HFFc6 (cell line): Measurements from ENCODE around the gene RAB11A. TPM values are rescaled to one million over a fixed set of nuclear protein-coding genes. Genes with fewer than 3 reads are reported as not detected.

Experiments used
- DNase-seq: peaks from one replicate; pipeline ENCODE4 v3.0.0-alpha.2; 2018
- H3K27ac Mint-ChIP-seq: 2 replicates; pipeline ENCODE4 v1.8.0; 2020; ENCODE audit warnings: mild to moderate bottlenecking, mixed read lengths
- H3K27me3 Mint-ChIP-seq: 2 replicates; pipeline ENCODE4 v1.8.0; 2021; ENCODE audit warnings: mild to moderate bottlenecking, moderate library complexity, mixed read lengths; ENCODE audit not compliant: insufficient read depth
- H3K36me3 Mint-ChIP-seq: 2 replicates; pipeline ENCODE4 v1.8.0; 2021; ENCODE audit warnings: low read depth, mixed read lengths
- H3K4me1 Mint-ChIP-seq: 2 replicates; pipeline ENCODE4 v1.8.0; 2020; ENCODE audit warnings: low read depth, mixed read lengths
- H3K4me3 Mint-ChIP-seq: 2 replicates; pipeline ENCODE4 v1.8.0; 2020; ENCODE audit warnings: mild to moderate bottlenecking, moderate library complexity, mixed read lengths
- H3K9me3 Mint-ChIP-seq: 2 replicates; pipeline ENCODE4 v1.8.0; 2020; ENCODE audit warnings: mild to moderate bottlenecking, mixed read lengths
- CTCF ChIP-seq: fragments of 200-600 bp; sonication (generic); IDR thresholded peaks from 2 replicates; pipeline ENCODE4 v1.5.0; 2021; ENCODE audit warnings: antibody characterized with exemption, mild to moderate bottlenecking
- total RNA-seq, 6 experiments: library from RNA; stranded (reverse); fragmentation: NEBNext Ultra II Directional; extraction: Animal tissue kit (Norgen Biotek cat#: 25700); gene quantifications; 2 replicates in 1 of 6; 3 replicates in 5 of 6; pipeline ENCODE4 v1.2.3, GENCODE V29; 2021

The RAB11A gene
- total RNA-seq, 6 experiments from 2014 or later: 193 to 236 (median 223) TPM

- H3K4me3 Mint-ChIP-seq: no peak overlapping the region
- H3K27ac Mint-ChIP-seq: no peak overlapping the region
- H3K36me3 Mint-ChIP-seq: peaks cover 32% of the 10 kb centered on the region
- H3K27me3 Mint-ChIP-seq: no peaks in the 10 kb centered on the region
- no peaks in the 10 kb centered on the region for H3K4me1 Mint-ChIP-seq
- DNase-seq: no peak
- H3K9me3 Mint-ChIP-seq: no peaks in the 10 kb centered on the region
- no peak for TF ChIP-seq CTCF
These were observed 26.9 kb downstream of the RAB11A start for GRCh38 chr15:65896236-65896635.

- DNase-seq: no peak
- Mint-ChIP-seq H3K36me3 (peaks cover 40% of the 10 kb centered on the region), H3K4me1 (peaks cover 28% of the 10 kb centered on the region), H3K27ac (no peak overlapping the region), H3K9me3 (no peaks in the 10 kb centered on the region), H3K4me3 (no peak overlapping the region), H3K27me3 (peaks cover 2% of the 10 kb centered on the region; the same call in 1 of the 2 replicates)
- no peak for TF ChIP-seq CTCF
These were observed 31.2 kb downstream of the RAB11A start for GRCh38 chr15:65900488-65900887.

GRCh38 chr15:65901336-65901735, 32.0 kb downstream of the RAB11A start:
- DNase-seq: no peak
- Mint-ChIP-seq H3K36me3 (peaks cover 38% of the 10 kb centered on the region), H3K9me3 (no peaks in the 10 kb centered on the region), H3K27me3 (peaks cover 2% of the 10 kb centered on the region; the same call in 1 of the 2 replicates), H3K4me1 (peaks cover 28% of the 10 kb centered on the region), H3K27ac (no peak overlapping the region), H3K4me3 (no peak overlapping the region)
- TF ChIP-seq CTCF: no peak

GRCh38 chr15:65901836-65902235, 32.5 kb downstream of the RAB11A start:
- H3K27ac Mint-ChIP-seq: no peak overlapping the region
- H3K4me1 Mint-ChIP-seq: peaks cover 28% of the 10 kb centered on the region
- H3K9me3 Mint-ChIP-seq: no peaks in the 10 kb centered on the region
- no peak overlapping the region for H3K4me3 Mint-ChIP-seq
- no peak for DNase-seq
- H3K27me3 Mint-ChIP-seq: peaks cover 2% of the 10 kb centered on the region; the same call in 1 of the 2 replicates
- H3K36me3 Mint-ChIP-seq: peaks cover 35% of the 10 kb centered on the region
- no peak for TF ChIP-seq CTCF

- Mint-ChIP-seq H3K27me3 (peaks cover 2% of the 10 kb centered on the region; the same call in 1 of the 2 replicates), H3K36me3 (peaks cover 35% of the 10 kb centered on the region), H3K4me1 (peaks cover 28% of the 10 kb centered on the region), H3K9me3 (no peaks in the 10 kb centered on the region), H3K4me3 (no peak overlapping the region), H3K27ac (no peak overlapping the region; the same call in 1 of the 2 replicates)
- DNase-seq: no peak
- TF ChIP-seq CTCF: no peak
These were observed 33.1 kb downstream of the RAB11A start for GRCh38 chr15:65902373-65902772.
